ENCODE results near the gene LHFPL6. TPM values are rescaled to one million over a fixed set of nuclear protein-coding genes. Genes with fewer than 3 reads are reported as not detected.

The LHFPL6 gene
- total RNA-seq, 1 experiment from 2014 or later: 25.7 TPM

- H3K27ac ChIP-seq (ENCODE audit: low read length): no peak overlapping the region
- no TSS peak for BruUV-seq (replicated peaks)
- H3K4me3 ChIP-seq (ENCODE audit: low read depth in 2 of 2, low read length in 2 of 2): no peak overlapping the region
- intact Hi-C loops (cut with micrococcal nuclease; ENCODE audit: unreplicated experiment): no loop called here
- no peaks in the 10 kb centered on the region for H3K4me1 ChIP-seq (ENCODE audit: control insufficient read depth, insufficient read depth, low read length)
- TF ChIP-seq POLR2AphosphoS5 (IDR thresholded peaks at IDR 0.05; ENCODE audit: low read depth, low read length) (no peak), SIN3A (IDR thresholded peaks at IDR 0.05; ENCODE audit: borderline replicate concordance, insufficient read depth, low read depth, low read length) (no peak), CTCF (IDR thresholded peaks at IDR 0.05) (no peak), TCF7L2 (IDR thresholded peaks at IDR 0.05; ENCODE audit: low read depth, low read length) (no peak), REST (IDR thresholded peaks at IDR 0.05; ENCODE audit: insufficient read depth in 1 of 2, low read depth in 2 of 2, low read length in 1 of 2) (no peak)
- ChIA-PET CTCF (no interaction called here), POLR2A (no interaction called here)
- H3K27me3 ChIP-seq (ENCODE audit: control insufficient read depth, insufficient read depth, low read length): no peaks in the 10 kb centered on the region
- in situ Hi-C loops (cut with HindIII; ENCODE audit: low pct_unique_long_range_greater_than_20kb, low sequenced_read_pairs): no loop called here
- DNase-seq (ENCODE audit: low read depth, low spot score) (no peak), ATAC-seq (no peak)
- no peaks in the 10 kb centered on the region for H3K9me3 ChIP-seq (ENCODE audit: control insufficient read depth, insufficient read depth, low read depth, low read length)
- no peaks in the 10 kb centered on the region for H3K36me3 ChIP-seq (ENCODE audit: control insufficient read depth, insufficient read depth, low read length)
Measured at GRCh38 chr13:39432196-39432595, 170.8 kb downstream of the LHFPL6 start.

GRCh38 chr13:39422845-39423565 lies 180.0 kb downstream of the LHFPL6 start:
- intact Hi-C loops (cut with micrococcal nuclease; ENCODE audit: unreplicated experiment) (no loop called here), in situ Hi-C loops (cut with HindIII; ENCODE audit: low pct_unique_long_range_greater_than_20kb, low sequenced_read_pairs) (no loop called here)
- H3K27ac ChIP-seq (ENCODE audit: low read length): no peak overlapping the region
- POLR2A ChIA-PET: no interaction called here
- no TSS peak for BruUV-seq (replicated peaks)
- no peaks in the 10 kb centered on the region for H3K36me3 ChIP-seq (ENCODE audit: control insufficient read depth, insufficient read depth, low read length)
- DNase-seq (ENCODE audit: low read depth, low spot score) (no peak), ATAC-seq (no peak)
- no peak overlapping the region for H3K4me3 ChIP-seq (ENCODE audit: low read depth in 2 of 2, low read length in 2 of 2)
- no peaks in the 10 kb centered on the region for H3K4me1 ChIP-seq (ENCODE audit: control insufficient read depth, insufficient read depth, low read length)
- TF ChIP-seq TCF7L2 (IDR thresholded peaks at IDR 0.05; ENCODE audit: low read depth, low read length) (no peak), REST (IDR thresholded peaks at IDR 0.05; ENCODE audit: insufficient read depth in 1 of 2, low read depth in 2 of 2, low read length in 1 of 2) (no peak), POLR2AphosphoS5 (IDR thresholded peaks at IDR 0.05; ENCODE audit: low read depth, low read length) (no peak), SIN3A (IDR thresholded peaks at IDR 0.05; ENCODE audit: borderline replicate concordance, insufficient read depth, low read depth, low read length) (no peak), CTCF (IDR thresholded peaks at IDR 0.05) (no peak)
- H3K27me3 ChIP-seq (ENCODE audit: control insufficient read depth, insufficient read depth, low read length): no peaks in the 10 kb centered on the region
- CTCF ChIA-PET: no interaction called here
- H3K9me3 ChIP-seq (ENCODE audit: control insufficient read depth, insufficient read depth, low read depth, low read length): no peaks in the 10 kb centered on the region

Data from Panc1 (cell line).